ENCODE results near the gene WFIKKN1.
"Not testable (repeated sequence)": the region's sequence is repeated elsewhere in the genome, so short reads cannot be mapped to it uniquely, and the experiment has no call there.

WFIKKN1 gene

GRCh38 chr16:595942-596735 lies 34.6 kb upstream of the WFIKKN1 start:
- DNase-seq (ENCODE audit: low spot score) = no peak

- DNase-seq (ENCODE audit: low spot score) = no peak
Measured at GRCh38 chr16:596736-597060, 34.1 kb upstream of the WFIKKN1 start.

- not testable (repeated sequence) for DNase-seq (ENCODE audit: low spot score)
Measured at GRCh38 chr16:597655-598054, 33.1 kb upstream of the WFIKKN1 start.

- no peak for DNase-seq (ENCODE audit: low spot score)
Measured at GRCh38 chr16:598823-599739, 31.7 kb upstream of the WFIKKN1 start.

- DNase-seq (ENCODE audit: low spot score) = no peak
Measured at GRCh38 chr16:600781-601180, 30.0 kb upstream of the WFIKKN1 start.

GRCh38 chr16:603933-604332 lies 26.9 kb upstream of the WFIKKN1 start:
- no peak for DNase-seq (ENCODE audit: low spot score)

- no peak for DNase-seq (ENCODE audit: low spot score)
Measured at GRCh38 chr16:606656-607307, 24.0 kb upstream of the WFIKKN1 start.

- no peak for DNase-seq (ENCODE audit: low spot score)
Measured at GRCh38 chr16:608019-608418, 22.8 kb upstream of the WFIKKN1 start.

GRCh38 chr16:609316-609715 lies 21.5 kb upstream of the WFIKKN1 start:
- no peak for DNase-seq (ENCODE audit: low spot score)

GRCh38 chr16:609984-610383 lies 20.8 kb upstream of the WFIKKN1 start:
- no peak for DNase-seq (ENCODE audit: low spot score)

GRCh38 chr16:610513-611381 lies 20.0 kb upstream of the WFIKKN1 start:
- DNase-seq (ENCODE audit: low spot score) = peak; percentile 56

GRCh38 chr16:615122-615521 lies 15.7 kb upstream of the WFIKKN1 start:
- no peak for DNase-seq (ENCODE audit: low spot score)

- DNase-seq (ENCODE audit: low spot score) = no peak
Measured at GRCh38 chr16:616733-617586, 13.8 kb upstream of the WFIKKN1 start.

GRCh38 chr16:617855-618254 lies 12.9 kb upstream of the WFIKKN1 start:
- DNase-seq (ENCODE audit: low spot score) = no peak

GRCh38 chr16:619476-620100 lies 11.2 kb upstream of the WFIKKN1 start:
- DNase-seq (ENCODE audit: low spot score) = no peak

GRCh38 chr16:620700-621525 lies 9.9 kb upstream of the WFIKKN1 start:
- no peak for DNase-seq (ENCODE audit: low spot score)

GRCh38 chr16:621526-622105 lies 9.2 kb upstream of the WFIKKN1 start:
- DNase-seq (ENCODE audit: low spot score) = no peak

- no peak for DNase-seq (ENCODE audit: low spot score)
Measured at GRCh38 chr16:622920-623280, 7.9 kb upstream of the WFIKKN1 start.

GRCh38 chr16:624526-625070 lies 6.2 kb upstream of the WFIKKN1 start:
- no peak for DNase-seq (ENCODE audit: low spot score)
